ENCODE measurements around the gene ATP13A3.

DNA sequence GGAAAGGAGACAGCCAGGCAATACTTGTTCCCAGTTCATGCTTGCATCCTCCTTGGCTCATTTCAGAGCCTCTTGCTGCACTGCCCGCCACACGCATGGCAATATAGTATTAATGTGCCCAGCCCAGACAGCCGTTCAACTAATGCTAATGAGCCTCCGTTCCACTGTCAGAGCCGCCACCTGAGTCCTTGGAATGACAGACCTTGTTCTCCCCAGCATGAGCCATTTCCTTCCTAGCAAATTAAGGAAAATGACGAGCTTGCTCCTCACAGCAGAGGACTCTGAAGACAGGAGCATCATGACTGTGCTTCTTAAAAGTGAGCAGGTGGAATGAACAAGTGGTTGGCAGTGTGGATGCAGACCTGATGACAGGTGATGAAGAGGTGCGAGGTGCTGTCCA, 106.5 kb downstream of the ATP13A3 start:
- TF ChIP-seq, protein P1, sequence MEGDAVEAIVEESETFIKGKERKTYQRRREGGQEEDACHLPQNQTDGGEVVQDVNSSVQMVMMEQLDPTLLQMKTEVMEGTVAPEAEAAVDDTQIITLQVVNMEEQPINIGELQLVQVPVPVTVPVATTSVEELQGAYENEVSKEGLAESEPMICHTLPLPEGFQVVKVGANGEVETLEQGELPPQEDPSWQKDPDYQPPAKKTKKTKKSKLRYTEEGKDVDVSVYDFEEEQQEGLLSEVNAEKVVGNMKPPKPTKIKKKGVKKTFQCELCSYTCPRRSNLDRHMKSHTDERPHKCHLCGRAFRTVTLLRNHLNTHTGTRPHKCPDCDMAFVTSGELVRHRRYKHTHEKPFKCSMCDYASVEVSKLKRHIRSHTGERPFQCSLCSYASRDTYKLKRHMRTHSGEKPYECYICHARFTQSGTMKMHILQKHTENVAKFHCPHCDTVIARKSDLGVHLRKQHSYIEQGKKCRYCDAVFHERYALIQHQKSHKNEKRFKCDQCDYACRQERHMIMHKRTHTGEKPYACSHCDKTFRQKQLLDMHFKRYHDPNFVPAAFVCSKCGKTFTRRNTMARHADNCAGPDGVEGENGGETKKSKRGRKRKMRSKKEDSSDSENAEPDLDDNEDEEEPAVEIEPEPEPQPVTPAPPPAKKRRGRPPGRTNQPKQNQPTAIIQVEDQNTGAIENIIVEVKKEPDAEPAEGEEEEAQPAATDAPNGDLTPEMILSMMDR (IDR thresholded peaks at IDR 0.05): no peak
- TF ChIP-seq POLR2A (IDR thresholded peaks at IDR 0.05): no peak

Data from heart left ventricle (tissue), 13 donors.